DOHH2 (cell line): ENCODE results near the gene UBE2R2.

Source experiments
- EZH2phosphoT487 ChIP-seq: fragments of 200-600 bp; sonication (generic); IDR thresholded peaks from 2 replicates; pipeline ENCODE4 v1.6.1; 2017; ENCODE audit warnings: borderline replicate concordance, mild to moderate bottlenecking, antibody characterized with exemption, low read length, moderate library complexity, mixed read lengths
- TF ChIP-seq, protein P1 (sequence below): fragments of 200-600 bp; sonication (generic); IDR thresholded peaks from one replicate; pipeline ENCODE4 v1.5.1; 2014; ENCODE audit warnings: antibody characterized with exemption, mild to moderate bottlenecking, low read depth, low read length; ENCODE audit not compliant: poor library complexity, severe bottlenecking

DNA sequence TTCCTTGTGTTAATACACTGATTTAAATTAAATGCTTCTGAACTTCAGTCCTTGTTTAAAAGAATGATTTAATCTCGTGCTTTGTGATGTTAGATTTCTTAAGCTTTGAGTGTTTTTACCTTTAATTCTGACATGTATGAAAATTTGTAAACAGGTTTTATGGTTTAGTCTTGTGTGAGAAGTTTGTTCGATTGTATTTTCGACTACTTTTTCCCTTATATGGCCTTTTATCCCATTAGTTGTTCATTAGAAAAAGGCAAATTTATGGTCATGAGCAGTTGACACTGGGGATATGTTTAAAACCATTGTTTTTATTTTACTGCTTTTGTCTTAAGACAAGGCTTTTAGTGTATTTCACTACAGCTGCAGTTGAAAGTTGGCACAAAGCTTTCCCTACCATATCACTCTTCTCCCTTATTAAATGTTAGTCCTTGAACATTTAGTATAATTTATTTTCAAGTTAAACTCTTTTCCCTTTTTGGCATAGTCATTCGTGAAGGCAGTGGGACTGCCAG is 3.3 kb downstream of the UBE2R2 start:
- no peak for TF ChIP-seq EZH2phosphoT487
- TF ChIP-seq, protein P1, sequence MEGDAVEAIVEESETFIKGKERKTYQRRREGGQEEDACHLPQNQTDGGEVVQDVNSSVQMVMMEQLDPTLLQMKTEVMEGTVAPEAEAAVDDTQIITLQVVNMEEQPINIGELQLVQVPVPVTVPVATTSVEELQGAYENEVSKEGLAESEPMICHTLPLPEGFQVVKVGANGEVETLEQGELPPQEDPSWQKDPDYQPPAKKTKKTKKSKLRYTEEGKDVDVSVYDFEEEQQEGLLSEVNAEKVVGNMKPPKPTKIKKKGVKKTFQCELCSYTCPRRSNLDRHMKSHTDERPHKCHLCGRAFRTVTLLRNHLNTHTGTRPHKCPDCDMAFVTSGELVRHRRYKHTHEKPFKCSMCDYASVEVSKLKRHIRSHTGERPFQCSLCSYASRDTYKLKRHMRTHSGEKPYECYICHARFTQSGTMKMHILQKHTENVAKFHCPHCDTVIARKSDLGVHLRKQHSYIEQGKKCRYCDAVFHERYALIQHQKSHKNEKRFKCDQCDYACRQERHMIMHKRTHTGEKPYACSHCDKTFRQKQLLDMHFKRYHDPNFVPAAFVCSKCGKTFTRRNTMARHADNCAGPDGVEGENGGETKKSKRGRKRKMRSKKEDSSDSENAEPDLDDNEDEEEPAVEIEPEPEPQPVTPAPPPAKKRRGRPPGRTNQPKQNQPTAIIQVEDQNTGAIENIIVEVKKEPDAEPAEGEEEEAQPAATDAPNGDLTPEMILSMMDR, result no peak
